SK-N-SH (cell line): ENCODE data around the gene P3H3.

Experiments used
- GATA2 ChIP-seq: sonication (generic); formaldehyde crosslinking; IDR thresholded peaks from 2 replicates; pipeline ENCODE4 v1.5.0; 2020; ENCODE audit warnings: mild to moderate bottlenecking, missing genetic modification reagents
- RAD21 ChIP-seq: IDR thresholded peaks from 2 replicates; pipeline ENCODE4 v1.6.1; 2012; ENCODE audit warnings: mild to moderate bottlenecking, low read length
- RCOR1 ChIP-seq: fragments of 150-350 bp; IDR thresholded peaks from 2 replicates; pipeline ENCODE4 v1.6.1; 2017; ENCODE audit warnings: antibody characterized with exemption, low read length
- SMC3 ChIP-seq: IDR thresholded peaks from 2 replicates; pipeline ENCODE4 v1.6.1; 2012; ENCODE audit warnings: low read depth, low read length, improper control_type of control experiment
- TF ChIP-seq, protein P1 (sequence below): fragments of 200-600 bp; sonication (generic); IDR thresholded peaks from 2 replicates; pipeline ENCODE4 v1.6.1; 2017; ENCODE audit warnings: antibody characterized with exemption, mild to moderate bottlenecking, moderate library complexity
- TF ChIP-seq, protein P2 (sequence below): fragments of 150-350 bp; IDR thresholded peaks from 2 replicates; pipeline ENCODE4 v1.6.1; 2017; ENCODE audit warnings: antibody characterized with exemption, low read length, low read depth, borderline replicate concordance

DNA sequence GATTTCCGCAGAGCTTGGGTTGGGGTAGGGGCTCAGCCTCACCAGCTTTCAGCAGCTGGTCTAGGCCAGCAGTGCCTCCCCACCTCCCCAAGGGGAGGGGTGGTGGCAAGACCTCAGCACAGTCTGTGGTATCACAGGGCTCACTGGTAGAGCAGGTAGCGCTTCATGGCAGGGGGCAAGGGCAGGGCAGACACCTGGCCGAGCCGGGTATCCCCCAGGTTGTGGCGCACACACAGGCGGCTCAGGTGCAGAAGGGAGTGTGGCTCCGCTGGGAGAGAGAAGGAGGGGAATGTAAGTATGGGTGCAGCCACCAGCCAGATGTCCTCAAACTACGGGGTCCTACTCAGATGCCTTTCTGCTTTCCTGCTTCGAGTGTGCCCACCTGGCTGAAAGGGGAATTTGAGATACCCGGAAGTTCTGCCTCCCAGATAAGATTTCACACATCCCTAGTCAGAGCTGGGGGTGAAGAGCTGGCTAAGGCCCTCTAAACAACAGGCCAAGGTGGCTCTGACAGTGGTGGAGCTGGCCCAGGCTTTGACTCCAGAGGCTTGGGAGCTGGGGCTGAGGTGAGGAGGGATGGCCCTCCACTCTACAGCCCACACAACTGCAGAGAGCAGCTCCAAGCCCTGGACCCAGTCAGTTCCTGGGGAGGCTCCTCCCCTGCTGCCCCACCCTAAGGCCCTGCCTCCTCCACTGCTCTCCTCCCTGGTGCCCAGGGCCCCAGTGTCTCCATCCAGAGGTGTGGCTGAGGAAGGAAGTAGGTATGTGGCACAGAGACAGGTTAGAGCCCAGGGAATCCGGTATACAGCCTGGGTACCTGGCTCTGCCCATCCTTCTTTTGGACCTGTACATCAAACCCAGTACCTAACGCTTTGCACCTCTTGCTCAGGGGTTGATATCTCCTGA is 43.1 kb downstream of the P3H3 start:
- TF ChIP-seq, protein P1, sequence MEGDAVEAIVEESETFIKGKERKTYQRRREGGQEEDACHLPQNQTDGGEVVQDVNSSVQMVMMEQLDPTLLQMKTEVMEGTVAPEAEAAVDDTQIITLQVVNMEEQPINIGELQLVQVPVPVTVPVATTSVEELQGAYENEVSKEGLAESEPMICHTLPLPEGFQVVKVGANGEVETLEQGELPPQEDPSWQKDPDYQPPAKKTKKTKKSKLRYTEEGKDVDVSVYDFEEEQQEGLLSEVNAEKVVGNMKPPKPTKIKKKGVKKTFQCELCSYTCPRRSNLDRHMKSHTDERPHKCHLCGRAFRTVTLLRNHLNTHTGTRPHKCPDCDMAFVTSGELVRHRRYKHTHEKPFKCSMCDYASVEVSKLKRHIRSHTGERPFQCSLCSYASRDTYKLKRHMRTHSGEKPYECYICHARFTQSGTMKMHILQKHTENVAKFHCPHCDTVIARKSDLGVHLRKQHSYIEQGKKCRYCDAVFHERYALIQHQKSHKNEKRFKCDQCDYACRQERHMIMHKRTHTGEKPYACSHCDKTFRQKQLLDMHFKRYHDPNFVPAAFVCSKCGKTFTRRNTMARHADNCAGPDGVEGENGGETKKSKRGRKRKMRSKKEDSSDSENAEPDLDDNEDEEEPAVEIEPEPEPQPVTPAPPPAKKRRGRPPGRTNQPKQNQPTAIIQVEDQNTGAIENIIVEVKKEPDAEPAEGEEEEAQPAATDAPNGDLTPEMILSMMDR, result no peak
- TF ChIP-seq RAD21 (no peak), SMC3 (no peak), GATA2 (no peak), RCOR1 (no peak)
- TF ChIP-seq, protein P2, sequence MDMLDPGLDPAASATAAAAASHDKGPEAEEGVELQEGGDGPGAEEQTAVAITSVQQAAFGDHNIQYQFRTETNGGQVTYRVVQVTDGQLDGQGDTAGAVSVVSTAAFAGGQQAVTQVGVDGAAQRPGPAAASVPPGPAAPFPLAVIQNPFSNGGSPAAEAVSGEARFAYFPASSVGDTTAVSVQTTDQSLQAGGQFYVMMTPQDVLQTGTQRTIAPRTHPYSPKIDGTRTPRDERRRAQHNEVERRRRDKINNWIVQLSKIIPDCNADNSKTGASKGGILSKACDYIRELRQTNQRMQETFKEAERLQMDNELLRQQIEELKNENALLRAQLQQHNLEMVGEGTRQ, result no peak
